Measurements from ENCODE around the gene ILKAP.

- TF ChIP-seq, protein P1, sequence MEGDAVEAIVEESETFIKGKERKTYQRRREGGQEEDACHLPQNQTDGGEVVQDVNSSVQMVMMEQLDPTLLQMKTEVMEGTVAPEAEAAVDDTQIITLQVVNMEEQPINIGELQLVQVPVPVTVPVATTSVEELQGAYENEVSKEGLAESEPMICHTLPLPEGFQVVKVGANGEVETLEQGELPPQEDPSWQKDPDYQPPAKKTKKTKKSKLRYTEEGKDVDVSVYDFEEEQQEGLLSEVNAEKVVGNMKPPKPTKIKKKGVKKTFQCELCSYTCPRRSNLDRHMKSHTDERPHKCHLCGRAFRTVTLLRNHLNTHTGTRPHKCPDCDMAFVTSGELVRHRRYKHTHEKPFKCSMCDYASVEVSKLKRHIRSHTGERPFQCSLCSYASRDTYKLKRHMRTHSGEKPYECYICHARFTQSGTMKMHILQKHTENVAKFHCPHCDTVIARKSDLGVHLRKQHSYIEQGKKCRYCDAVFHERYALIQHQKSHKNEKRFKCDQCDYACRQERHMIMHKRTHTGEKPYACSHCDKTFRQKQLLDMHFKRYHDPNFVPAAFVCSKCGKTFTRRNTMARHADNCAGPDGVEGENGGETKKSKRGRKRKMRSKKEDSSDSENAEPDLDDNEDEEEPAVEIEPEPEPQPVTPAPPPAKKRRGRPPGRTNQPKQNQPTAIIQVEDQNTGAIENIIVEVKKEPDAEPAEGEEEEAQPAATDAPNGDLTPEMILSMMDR (conservative IDR thresholded peaks at IDR 0.05; ENCODE audit: low read depth, low read length): no peak
- TF ChIP-seq ELK1 (IDR thresholded peaks at IDR 0.05; ENCODE audit: borderline replicate concordance, low read depth, low read length) (no peak), CHD1 (IDR thresholded peaks at IDR 0.05; ENCODE audit: low read depth, low read length) (no peak), USF2 (IDR thresholded peaks at IDR 0.05; ENCODE audit: low read depth, low read length) (no peak), MXI1 (IDR thresholded peaks at IDR 0.05; ENCODE audit: borderline replicate concordance, low read depth, low read length) (no peak), CEBPB (IDR thresholded peaks at IDR 0.05; ENCODE audit: low read depth, low read length) (no peak), POLR2A (IDR thresholded peaks at IDR 0.05; ENCODE audit: low read depth, low read length) (no peak), SMC3 (IDR thresholded peaks at IDR 0.05; ENCODE audit: low read depth, low read length) (no peak), MAZ (IDR thresholded peaks at IDR 0.05; ENCODE audit: borderline replicate concordance, low read depth, low read length) (no peak), BHLHE40 (IDR thresholded peaks at IDR 0.05; ENCODE audit: low read depth, low read length) (no peak), NFE2L2 (IDR thresholded peaks at IDR 0.05; ENCODE audit: low read depth, low read length) (no peak), RAD21 (IDR thresholded peaks at IDR 0.05; ENCODE audit: low read length) (no peak)
Measured at GRCh38 chr2:238140040-238140439, 63.5 kb downstream of the ILKAP start.
